HG03135 (cell line): ENCODE data around the gene OASL.

Source experiments
- ATAC-seq: cut with Tn5 transposase; IDR thresholded peaks from one replicate; pipeline ENCODE4 v1.9.1; 2021; ENCODE audit warnings: mild to moderate bottlenecking, moderate library complexity; ENCODE audit not compliant: unreplicated experiment

Gene OASL

DNA sequence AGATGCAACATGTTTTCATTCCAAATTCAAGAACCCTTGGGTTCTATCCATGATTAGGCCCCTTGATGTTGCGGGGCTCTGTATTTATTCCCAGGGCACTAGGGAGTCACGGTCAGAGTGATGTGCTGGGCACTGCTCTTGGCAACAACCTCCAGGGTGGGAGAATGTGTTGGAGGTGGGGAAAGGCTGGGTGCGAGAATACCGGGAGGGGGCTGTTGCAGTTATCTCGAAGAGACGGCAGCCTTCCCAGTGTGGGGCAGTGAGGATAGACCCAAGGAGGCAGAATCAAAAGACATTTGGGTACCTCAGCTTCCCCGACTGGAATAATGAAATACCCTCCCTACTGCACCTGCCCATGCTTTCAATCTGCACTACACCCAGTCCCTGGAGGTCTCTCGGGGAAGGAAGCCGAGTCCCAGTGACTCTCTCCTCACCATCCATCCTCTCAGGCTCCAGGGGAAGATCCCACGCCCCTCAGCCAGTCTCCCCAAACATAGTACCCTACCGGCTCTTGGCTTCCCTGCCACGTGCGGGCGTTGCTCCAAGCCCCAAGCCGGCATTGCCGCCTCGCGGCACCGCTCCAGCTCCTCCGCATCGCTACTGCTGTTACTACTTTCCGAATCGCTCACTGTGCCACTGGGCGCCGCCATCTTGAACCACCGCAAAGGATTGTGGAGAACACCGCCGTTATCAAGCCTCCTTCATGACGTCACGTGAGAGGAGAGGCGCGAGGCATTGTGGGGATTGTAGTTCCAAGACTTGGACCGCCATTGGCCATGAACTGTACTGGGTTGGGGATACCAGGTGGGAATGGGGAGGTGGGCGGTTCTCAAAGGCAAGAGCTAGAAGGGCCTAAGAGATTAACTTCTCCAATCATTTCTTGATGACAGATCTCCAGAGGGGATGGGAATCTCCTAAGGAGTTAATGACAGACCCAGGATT lies 22.9 kb downstream of the OASL start, which contains the start of gene C12orf43:
Gene C12orf43, minus strand, starts transcription at position 663 of the 942 bp plus-strand sequence. Its CDS starts 13 bp downstream, at position 650.
- peak; percentile 89 for ATAC-seq

GRCh38 chr12:121013715-121014114 lies 25.3 kb downstream of the OASL start:
- no peak for ATAC-seq

DNA sequence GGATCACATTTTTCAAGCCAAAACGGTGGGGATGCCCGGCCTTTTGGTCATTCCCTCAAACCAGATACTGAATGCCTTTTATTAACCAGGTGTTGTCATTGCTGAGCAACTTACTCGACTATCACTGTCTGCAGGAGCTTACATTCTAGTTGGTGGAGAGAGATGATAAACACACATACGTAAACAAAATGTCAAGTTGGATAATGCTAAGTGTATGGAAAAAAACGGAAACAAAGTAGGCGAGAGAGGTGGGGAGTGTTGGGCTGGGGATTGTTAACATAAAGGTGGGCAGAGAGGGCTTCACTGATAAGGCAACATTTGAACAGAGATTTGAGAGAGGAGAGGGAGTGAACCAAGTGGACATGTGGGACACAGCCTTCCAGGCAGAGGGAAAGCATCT lies 27.2 kb downstream of the OASL start:
- no peak for ATAC-seq

DNA sequence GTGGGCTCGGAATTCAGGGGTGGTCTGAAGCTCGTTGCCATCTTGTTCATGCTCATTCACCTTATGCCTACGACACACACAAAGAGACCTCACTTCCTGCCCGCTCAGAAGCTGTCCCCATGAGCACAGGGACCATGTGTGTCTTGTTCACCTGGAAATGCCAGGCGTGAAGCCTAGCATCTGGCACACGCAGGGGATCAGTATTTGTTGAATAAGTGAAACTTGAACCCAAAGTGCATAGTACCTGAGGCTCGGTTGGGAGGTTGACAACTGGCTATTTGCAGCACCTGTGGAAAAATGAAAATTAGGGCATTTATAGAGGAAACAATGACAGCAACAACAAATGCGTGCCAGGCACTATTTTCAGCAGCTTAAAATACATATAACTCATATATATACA lies 28.2 kb downstream of the OASL start:
- ATAC-seq, result no peak

DNA sequence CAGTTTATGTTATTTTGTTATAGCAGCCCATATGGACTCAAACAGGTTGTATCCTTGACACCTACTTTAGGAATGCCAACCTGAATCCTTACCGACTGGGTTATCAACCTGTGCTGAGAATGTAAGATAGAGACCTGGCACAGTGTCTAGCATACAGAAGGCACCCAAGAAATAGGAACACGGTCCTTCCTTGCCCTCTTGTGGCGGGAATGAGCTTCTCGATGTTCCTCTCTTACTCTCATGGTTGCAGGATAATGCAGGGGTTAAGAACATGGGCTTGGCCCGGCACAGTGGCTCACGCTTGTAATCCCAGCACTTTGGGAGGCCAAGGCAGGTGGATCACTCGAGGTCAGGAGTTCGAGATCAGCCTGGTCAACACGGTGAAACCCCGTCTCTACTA lies 29.3 kb downstream of the OASL start:
- ATAC-seq, result no peak

DNA sequence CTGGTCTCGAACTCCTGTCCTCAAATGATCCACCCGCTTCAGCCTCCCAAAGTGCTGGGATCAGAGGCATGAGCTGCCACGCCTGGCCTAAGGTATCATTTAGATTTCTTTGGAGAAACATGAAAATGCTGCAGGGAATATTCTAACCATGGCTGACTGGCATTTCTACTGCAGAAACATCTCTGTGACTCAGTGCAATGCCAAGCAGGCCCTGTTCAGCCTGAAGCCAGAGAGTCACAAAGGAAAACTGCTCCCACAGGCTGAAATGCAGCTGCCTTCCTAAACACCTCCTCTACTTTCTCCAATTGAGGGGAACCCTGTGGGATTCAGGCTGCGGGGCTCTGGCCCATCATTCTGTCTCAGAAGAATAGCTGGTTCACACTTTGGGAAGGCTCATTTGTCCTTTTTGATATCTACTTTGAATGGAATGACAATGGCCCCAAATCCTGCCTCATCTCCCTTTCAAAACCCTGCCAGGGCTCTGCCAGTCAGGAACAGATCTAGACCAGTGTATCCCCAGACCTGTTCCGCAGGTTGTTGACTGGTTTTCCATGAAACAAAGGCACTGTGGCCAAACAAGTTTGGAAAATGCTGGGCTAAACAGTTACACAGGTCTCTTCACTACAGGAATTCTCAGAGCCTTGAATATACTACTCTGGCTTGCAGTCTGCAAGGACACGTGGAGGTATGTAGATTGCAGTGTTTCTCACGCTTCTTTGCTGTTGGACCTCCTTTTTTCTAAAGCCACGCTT lies 30.5 kb downstream of the OASL start:
- ATAC-seq, result no peak

DNA sequence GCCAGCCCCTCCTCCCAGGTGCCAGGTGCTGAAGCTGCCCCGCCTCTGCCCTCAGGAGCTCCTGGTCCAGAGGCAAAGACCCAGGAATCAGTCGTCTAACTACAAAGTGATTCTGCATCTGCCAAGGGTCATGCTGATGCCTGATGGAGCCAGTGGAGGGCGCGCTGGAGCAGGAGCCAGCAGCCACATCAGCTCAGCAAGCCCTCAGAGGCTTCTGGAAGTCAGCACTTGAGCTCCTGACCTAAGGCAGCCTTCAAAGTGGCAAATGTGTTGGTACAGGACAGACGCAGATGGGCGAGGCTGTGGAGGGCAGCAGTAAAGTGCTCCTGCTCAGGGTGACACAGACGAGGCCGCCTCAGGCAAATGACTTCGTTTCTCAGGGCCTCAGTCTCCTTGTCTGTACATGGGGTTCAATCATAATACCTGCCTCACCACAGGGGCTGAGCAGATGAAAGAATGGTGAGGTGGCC lies 33.7 kb downstream of the OASL start:
- ATAC-seq, result no peak

- ATAC-seq, result no peak
These were observed 34.7 kb downstream of the OASL start for GRCh38 chr12:121004253-121004815.

DNA sequence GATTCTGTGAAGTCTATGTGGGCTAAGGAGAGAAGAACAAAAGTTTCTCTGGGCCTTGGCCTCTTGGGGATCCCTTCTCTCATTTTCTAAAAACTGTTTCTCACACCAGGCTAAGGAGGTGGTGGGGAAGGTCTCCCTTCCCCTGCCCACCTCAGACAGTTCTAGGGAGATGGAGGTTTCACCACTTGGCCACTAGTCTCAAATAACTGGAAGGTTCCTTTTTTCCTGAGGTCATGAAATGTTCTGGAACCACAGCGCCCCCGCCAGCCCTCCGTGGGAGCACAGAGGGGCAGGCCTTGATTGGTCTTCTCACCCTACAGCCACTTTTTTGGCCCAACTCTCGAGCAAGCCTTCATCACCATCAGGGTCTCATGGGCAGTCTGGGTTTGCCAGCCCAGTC lies 35.4 kb downstream of the OASL start:
- no peak for ATAC-seq

GRCh38 chr12:121001841-121002483 lies 37.1 kb downstream of the OASL start:
- no peak for ATAC-seq

- ATAC-seq, result no peak
These were observed 38.0 kb downstream of the OASL start for GRCh38 chr12:121001060-121001459.

DNA sequence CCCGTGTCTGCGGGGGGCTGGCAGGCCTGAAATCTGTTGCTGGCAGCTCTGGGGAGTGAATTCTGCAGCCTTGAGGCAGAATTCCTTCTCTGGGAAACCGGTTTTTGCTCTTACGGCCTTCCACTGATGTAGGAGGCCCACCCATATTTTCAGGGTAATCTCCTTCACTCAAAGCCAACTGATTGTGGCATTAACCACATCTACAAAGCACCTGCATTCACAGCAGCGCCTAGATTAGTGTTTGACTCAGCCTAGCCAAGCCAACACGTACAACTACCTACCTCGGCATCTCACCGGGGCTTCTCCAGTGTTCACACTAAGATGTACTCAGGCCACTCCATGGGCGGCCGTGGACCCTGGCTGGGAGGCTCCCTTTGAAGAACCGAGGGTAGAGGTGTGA lies 38.5 kb downstream of the OASL start:
- no peak for ATAC-seq

GRCh38 chr12:120999191-121000120 lies 39.6 kb downstream of the OASL start:
- no peak for ATAC-seq

DNA sequence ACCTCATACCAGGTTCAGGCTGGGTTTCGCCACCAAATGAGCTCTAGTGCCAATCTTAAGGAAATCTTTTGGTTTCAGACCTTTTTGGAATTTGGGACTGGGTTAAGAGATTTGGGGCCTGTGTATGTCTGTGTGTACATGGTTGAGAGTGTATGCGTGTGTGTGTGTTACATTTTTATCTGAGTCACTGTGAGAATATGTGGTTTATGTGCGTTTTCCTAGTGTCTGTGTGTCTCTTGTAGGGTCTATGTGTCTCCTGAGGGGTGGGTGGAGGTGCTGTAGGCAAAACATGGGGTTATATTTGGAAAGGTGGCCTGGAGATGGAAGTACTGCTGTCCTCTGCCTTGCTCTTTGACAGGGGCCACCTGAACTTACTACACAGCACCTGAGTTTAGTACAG lies 40.6 kb downstream of the OASL start:
- ATAC-seq, result no peak

DNA sequence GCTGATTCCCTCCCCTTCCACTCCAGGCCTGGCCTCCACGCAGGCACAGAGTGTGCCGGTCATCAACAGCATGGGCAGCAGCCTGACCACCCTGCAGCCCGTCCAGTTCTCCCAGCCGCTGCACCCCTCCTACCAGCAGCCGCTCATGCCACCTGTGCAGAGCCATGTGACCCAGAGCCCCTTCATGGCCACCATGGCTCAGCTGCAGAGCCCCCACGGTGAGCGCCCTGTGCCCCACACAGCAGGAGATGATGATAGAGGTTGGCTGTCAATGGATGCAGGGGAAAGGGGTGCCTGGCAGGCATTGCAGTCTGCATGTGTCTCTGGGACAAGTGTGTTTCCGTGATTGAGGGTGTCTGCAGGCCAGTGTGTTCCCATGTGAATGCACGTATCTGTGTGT lies 41.6 kb downstream of the OASL start:
- no peak for ATAC-seq

DNA sequence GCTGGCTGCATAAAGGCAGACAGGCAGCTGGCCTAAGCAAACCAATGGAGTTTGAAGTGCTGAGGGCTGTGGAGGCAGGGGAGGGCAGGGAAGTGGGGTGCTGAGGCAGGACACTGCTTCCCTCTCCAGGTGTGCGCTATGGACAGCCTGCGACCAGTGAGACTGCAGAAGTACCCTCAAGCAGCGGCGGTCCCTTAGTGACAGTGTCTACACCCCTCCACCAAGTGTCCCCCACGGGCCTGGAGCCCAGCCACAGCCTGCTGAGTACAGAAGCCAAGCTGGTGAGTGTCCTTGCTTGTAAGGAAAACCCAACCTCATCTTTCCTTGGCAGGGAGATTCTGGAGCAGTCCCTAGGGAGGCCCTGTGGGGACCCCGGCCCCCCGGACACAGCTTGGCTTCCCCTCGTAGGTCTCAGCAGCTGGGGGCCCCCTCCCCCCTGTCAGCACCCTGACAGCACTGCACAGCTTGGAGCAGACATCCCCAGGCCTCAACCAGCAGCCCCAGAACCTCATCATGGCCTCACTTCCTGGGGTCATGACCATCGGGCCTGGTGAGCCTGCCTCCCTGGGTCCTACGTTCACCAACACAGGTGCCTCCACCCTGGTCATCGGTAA lies 42.8 kb downstream of the OASL start:
- ATAC-seq, result no peak

GRCh38 chr12:120994589-120995337 lies 44.3 kb downstream of the OASL start:
- ATAC-seq, result no peak

DNA sequence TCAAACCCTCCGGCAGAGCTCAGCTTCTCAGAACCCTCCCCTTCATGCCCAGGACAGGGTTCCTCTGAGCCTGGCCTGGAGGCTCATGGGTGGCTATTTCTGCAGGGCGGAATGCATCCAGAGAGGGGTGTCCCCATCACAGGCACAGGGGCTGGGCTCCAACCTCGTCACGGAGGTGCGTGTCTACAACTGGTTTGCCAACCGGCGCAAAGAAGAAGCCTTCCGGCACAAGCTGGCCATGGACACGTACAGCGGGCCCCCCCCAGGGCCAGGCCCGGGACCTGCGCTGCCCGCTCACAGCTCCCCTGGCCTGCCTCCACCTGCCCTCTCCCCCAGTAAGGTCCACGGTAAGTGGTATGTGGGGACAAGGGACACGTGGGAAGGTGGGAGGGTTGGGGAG lies 45.0 kb downstream of the OASL start:
- no peak for ATAC-seq

DNA sequence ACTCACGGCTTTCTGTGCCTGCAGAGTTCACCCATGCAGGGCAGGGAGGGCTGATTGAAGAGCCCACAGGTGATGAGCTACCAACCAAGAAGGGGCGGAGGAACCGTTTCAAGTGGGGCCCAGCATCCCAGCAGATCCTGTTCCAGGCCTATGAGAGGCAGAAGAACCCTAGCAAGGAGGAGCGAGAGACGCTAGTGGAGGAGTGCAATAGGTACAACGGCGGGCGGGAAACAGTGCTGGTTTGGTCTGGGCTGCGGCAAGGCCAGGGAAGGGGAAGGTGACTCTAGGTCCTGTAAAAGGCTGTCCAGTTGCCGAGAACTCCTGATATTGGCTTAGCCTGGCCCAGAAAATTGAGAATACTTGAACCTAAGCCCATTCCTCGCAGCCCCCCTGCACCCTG lies 45.5 kb downstream of the OASL start:
- no peak for ATAC-seq
